SK-N-SH treated with all-trans-retinoic acid at 6 μM for 48 hours (cell line): ENCODE data around the gene KRT4.

Source experiments
- ARNTL ChIP-seq: fragments of 450-650 bp; formaldehyde crosslinking; IDR thresholded peaks from 2 replicates; pipeline ENCODE4 v1.5.0; 2020; ENCODE audit warnings: low read depth, mild to moderate bottlenecking, moderate library complexity, borderline replicate concordance
- CREB5 ChIP-seq: fragments of 250-450 bp; sonication (Bioruptor Pico); IDR thresholded peaks from 2 replicates; pipeline ENCODE4 v1.5.1; 2020; ENCODE audit warnings: low read depth, mild to moderate bottlenecking, moderate library complexity
- OSR1 ChIP-seq: fragments of 250-450 bp; sonication (Bioruptor Pico); IDR thresholded peaks from 2 replicates; pipeline ENCODE4 v1.8.0; 2022; ENCODE audit warnings: moderate library complexity, mild to moderate bottlenecking, inconsistent platforms
- PPARA ChIP-seq: fragments of 250-450 bp; sonication (Bioruptor Pico); IDR thresholded peaks from 2 replicates; pipeline ENCODE4 v1.5.0; 2020; ENCODE audit warnings: mild to moderate bottlenecking, borderline replicate concordance
- RARB ChIP-seq: fragments of 250-450 bp; sonication (Bioruptor Pico); IDR thresholded peaks from 2 replicates; pipeline ENCODE4 v1.8.0; 2021; ENCODE audit warnings: mild to moderate bottlenecking, moderate library complexity
- TSHZ2 ChIP-seq: fragments of 250-450 bp; sonication (Bioruptor Pico); IDR thresholded peaks from 2 replicates; pipeline ENCODE4 v1.5.0; 2020; ENCODE audit warnings: mild to moderate bottlenecking, moderate library complexity
- ZC3H10 ChIP-seq: fragments of 250-450 bp; sonication (Bioruptor Pico); IDR thresholded peaks from 2 replicates; pipeline ENCODE4 v1.5.1; 2021; ENCODE audit warnings: mild to moderate bottlenecking, moderate library complexity
- ZFP30 ChIP-seq: fragments of 450-650 bp; formaldehyde crosslinking; IDR thresholded peaks from 2 replicates; pipeline ENCODE4 v1.5.0; 2022; ENCODE audit warnings: mild to moderate bottlenecking, moderate library complexity
- ZNF565 ChIP-seq: fragments of 450-650 bp; formaldehyde crosslinking; conservative IDR thresholded peaks from 2 replicates; pipeline ENCODE4 v1.5.0; 2020; ENCODE audit warnings: low read depth, mild to moderate bottlenecking, moderate library complexity
- ZNF70 ChIP-seq: fragments of 450-650 bp; formaldehyde crosslinking; IDR thresholded peaks from 2 replicates; pipeline ENCODE4 v1.5.0; 2020; ENCODE audit warnings: mild to moderate bottlenecking, moderate library complexity
- TF ChIP-seq, protein P1 (sequence below): fragments of 250-450 bp; sonication (Bioruptor Pico); IDR thresholded peaks from 2 replicates; pipeline ENCODE4 v1.8.0; 2020; ENCODE audit warnings: mild to moderate bottlenecking, moderate library complexity, borderline replicate concordance
- TF ChIP-seq, protein P2 (sequence below): fragments of 250-450 bp; sonication (Bioruptor Pico); IDR thresholded peaks from 2 replicates; pipeline ENCODE4 v1.8.0; 2021; ENCODE audit warnings: low read depth, mild to moderate bottlenecking, moderate library complexity, borderline replicate concordance

DNA sequence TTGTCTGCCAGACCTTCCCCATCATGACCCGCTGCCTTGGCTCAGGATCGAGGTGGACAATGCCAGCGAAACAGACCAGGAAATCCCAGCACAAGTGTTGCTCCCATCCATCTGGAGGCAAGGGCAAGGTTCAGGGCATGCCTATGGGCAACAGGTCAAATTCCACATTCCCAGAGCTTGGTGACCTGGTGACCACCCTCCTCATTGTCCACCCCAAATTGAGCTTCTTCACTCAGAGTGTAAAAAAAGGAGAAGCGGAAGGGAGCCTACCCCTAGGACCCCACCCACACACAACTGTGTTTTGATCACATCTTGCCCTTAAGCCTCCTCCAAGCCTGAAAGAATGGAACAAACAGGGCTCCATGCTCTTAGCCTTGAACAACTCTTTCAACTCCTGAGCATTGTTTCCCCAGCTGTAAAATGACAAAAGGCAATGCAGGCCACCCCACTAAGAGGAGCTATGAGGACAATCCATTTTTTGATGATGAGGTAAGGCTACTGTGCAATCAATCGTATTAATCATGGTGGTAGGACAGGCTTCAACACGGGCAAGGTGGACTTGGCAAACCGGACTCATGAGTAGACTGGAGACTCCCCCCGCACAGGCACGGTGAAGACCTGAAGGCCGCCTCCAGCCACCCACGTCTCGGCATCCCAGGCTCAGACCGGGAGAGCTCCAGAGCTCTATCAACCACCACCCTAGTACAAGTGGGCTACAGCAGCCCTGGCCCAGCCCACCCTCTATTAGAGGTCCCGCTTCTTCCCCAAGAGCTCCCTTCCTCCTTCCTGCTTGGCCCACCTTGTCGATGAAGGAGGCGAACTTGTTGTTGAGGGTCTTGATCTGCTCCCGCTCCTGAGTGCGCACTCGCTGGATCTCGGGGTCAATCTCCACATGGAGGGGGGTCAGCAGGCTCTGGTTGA lies 19.3 kb upstream of the KRT4 start:
- TF ChIP-seq TSHZ2 (no peak), RARB (no peak), PPARA (CRISPR knock-in tag) (no peak), ZC3H10 (no peak), ZNF70 (CRISPR knock-in tag) (no peak), OSR1 (CRISPR knock-in tag) (no peak), ZNF565 (no peak), ZFP30 (CRISPR knock-in tag) (no peak), ARNTL (CRISPR knock-in tag) (no peak), CREB5 (no peak)
- TF ChIP-seq, protein P1, sequence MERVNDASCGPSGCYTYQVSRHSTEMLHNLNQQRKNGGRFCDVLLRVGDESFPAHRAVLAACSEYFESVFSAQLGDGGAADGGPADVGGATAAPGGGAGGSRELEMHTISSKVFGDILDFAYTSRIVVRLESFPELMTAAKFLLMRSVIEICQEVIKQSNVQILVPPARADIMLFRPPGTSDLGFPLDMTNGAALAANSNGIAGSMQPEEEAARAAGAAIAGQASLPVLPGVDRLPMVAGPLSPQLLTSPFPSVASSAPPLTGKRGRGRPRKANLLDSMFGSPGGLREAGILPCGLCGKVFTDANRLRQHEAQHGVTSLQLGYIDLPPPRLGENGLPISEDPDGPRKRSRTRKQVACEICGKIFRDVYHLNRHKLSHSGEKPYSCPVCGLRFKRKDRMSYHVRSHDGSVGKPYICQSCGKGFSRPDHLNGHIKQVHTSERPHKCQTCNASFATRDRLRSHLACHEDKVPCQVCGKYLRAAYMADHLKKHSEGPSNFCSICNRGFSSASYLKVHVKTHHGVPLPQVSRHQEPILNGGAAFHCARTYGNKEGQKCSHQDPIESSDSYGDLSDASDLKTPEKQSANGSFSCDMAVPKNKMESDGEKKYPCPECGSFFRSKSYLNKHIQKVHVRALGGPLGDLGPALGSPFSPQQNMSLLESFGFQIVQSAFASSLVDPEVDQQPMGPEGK (CRISPR knock-in tag) = no peak
- TF ChIP-seq, protein P2, sequence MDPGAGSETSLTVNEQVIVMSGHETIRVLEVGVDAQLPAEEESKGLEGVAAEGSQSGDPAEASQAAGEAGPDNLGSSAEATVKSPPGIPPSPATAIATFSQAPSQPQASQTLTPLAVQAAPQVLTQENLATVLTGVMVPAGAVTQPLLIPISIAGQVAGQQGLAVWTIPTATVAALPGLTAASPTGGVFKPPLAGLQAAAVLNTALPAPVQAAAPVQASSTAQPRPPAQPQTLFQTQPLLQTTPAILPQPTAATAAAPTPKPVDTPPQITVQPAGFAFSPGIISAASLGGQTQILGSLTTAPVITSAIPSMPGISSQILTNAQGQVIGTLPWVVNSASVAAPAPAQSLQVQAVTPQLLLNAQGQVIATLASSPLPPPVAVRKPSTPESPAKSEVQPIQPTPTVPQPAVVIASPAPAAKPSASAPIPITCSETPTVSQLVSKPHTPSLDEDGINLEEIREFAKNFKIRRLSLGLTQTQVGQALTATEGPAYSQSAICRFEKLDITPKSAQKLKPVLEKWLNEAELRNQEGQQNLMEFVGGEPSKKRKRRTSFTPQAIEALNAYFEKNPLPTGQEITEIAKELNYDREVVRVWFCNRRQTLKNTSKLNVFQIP (CRISPR knock-in tag) = no peak
